ENCODE results near the gene PRDM16. TPM values are rescaled to one million over a fixed set of nuclear protein-coding genes. Genes with fewer than 3 reads are reported as not detected.
"Not testable (repeated sequence)": the region's sequence is repeated elsewhere in the genome, so short reads cannot be mapped to it uniquely, and the experiment has no call there.

Gene PRDM16
- polyA plus RNA-seq, 1 donor from 2014 or later = not detected

GRCh38 chr1:3234281-3234680, 165.3 kb downstream of the PRDM16 start:
- no peak overlapping the region for H3K27ac Mint-ChIP-seq

GRCh38 chr1:3234956-3235355, 166.0 kb downstream of the PRDM16 start:
- Mint-ChIP-seq H3K4me1 (peaks cover 0 to 2% (median 0%) of the 10 kb centered on the region in 3 donors), H3K4me3 (no peak overlapping the region), H3K27ac (no peak overlapping the region), H3K9me3 (no peaks in the 10 kb centered on the region), H3K36me3 (no peaks in the 10 kb centered on the region), H3K27me3 (no peaks in the 10 kb centered on the region)

More at GRCh38 chr1:3234281-3234680, 165.3 kb downstream of the PRDM16 start:
- H3K4me3 Mint-ChIP-seq = no peak overlapping the region
- H3K9me3 Mint-ChIP-seq = no peaks in the 10 kb centered on the region
- peaks cover 2% of the 10 kb centered on the region for H3K27me3 Mint-ChIP-seq
- no peaks in the 10 kb centered on the region for H3K36me3 Mint-ChIP-seq
- H3K4me1 Mint-ChIP-seq = peaks cover 0 to 2% (median 0%) of the 10 kb centered on the region in 3 donors

- H3K9me3 Mint-ChIP-seq = no peaks in the 10 kb centered on the region
- H3K4me1 Mint-ChIP-seq = peaks cover 0 to 2% (median 0%) of the 10 kb centered on the region in 3 donors
- no peaks in the 10 kb centered on the region for H3K36me3 Mint-ChIP-seq
- H3K27me3 Mint-ChIP-seq = no peaks in the 10 kb centered on the region
- no peak overlapping the region for H3K27ac Mint-ChIP-seq
- H3K4me3 Mint-ChIP-seq = no peak overlapping the region
Observed at GRCh38 chr1:3235496-3235895, 166.5 kb downstream of the PRDM16 start.

GRCh38 chr1:3236361-3236760, 167.4 kb downstream of the PRDM16 start:
- Mint-ChIP-seq H3K4me3 (no peak overlapping the region), H3K27me3 (no peaks in the 10 kb centered on the region), H3K9me3 (no peaks in the 10 kb centered on the region), H3K27ac (no peak overlapping the region), H3K4me1 (peaks cover 0 to 2% (median 0%) of the 10 kb centered on the region in 3 donors), H3K36me3 (no peaks in the 10 kb centered on the region)

GRCh38 chr1:3236955-3237354, 168.0 kb downstream of the PRDM16 start:
- no peaks in the 10 kb centered on the region for H3K9me3 Mint-ChIP-seq
- H3K27ac Mint-ChIP-seq = no peak overlapping the region
- H3K4me1 Mint-ChIP-seq = peaks cover 0 to 2% (median 0%) of the 10 kb centered on the region in 3 donors
- no peaks in the 10 kb centered on the region for H3K36me3 Mint-ChIP-seq
- no peak overlapping the region for H3K4me3 Mint-ChIP-seq
- H3K27me3 Mint-ChIP-seq = no peaks in the 10 kb centered on the region

- peaks cover 0 to 2% (median 0%) of the 10 kb centered on the region in 3 donors for H3K4me1 Mint-ChIP-seq
- H3K27me3 Mint-ChIP-seq = no peaks in the 10 kb centered on the region
- no peaks in the 10 kb centered on the region for H3K9me3 Mint-ChIP-seq
- no peak overlapping the region for H3K27ac Mint-ChIP-seq
- no peaks in the 10 kb centered on the region for H3K36me3 Mint-ChIP-seq
- no peak overlapping the region for H3K4me3 Mint-ChIP-seq
Observed at GRCh38 chr1:3237570-3237969, 168.6 kb downstream of the PRDM16 start.

- no peak overlapping the region for H3K27ac Mint-ChIP-seq
- no peaks in the 10 kb centered on the region for H3K36me3 Mint-ChIP-seq
- H3K27me3 Mint-ChIP-seq = no peaks in the 10 kb centered on the region
- no peak overlapping the region for H3K4me3 Mint-ChIP-seq
- peaks cover 0 to 2% (median 0%) of the 10 kb centered on the region in 3 donors for H3K4me1 Mint-ChIP-seq
- H3K9me3 Mint-ChIP-seq = no peaks in the 10 kb centered on the region
Observed at GRCh38 chr1:3237994-3238702, 169.1 kb downstream of the PRDM16 start.

GRCh38 chr1:3238703-3239278, 169.8 kb downstream of the PRDM16 start:
- H3K4me3 Mint-ChIP-seq = no peak overlapping the region
- no peaks in the 10 kb centered on the region for H3K27me3 Mint-ChIP-seq
- H3K36me3 Mint-ChIP-seq = no peaks in the 10 kb centered on the region
- peaks cover 0 to 2% (median 0%) of the 10 kb centered on the region in 3 donors for H3K4me1 Mint-ChIP-seq
- no peak overlapping the region for H3K27ac Mint-ChIP-seq
- H3K9me3 Mint-ChIP-seq = peaks cover 0 to 2% (median 0%) of the 10 kb centered on the region in 3 donors

GRCh38 chr1:3239991-3240390, 171.0 kb downstream of the PRDM16 start:
- H3K4me3 Mint-ChIP-seq, H3K9me3 Mint-ChIP-seq, H3K4me1 Mint-ChIP-seq, H3K36me3 Mint-ChIP-seq, H3K27me3 Mint-ChIP-seq: not testable (repeated sequence)
- peak overlapping the region in 1 of 3 donors; percentile 10 for H3K27ac Mint-ChIP-seq

- Mint-ChIP-seq H3K4me1 (peaks cover 0 to 2% (median 0%) of the 10 kb centered on the region in 3 donors), H3K9me3 (peaks cover 0 to 2% (median 0%) of the 10 kb centered on the region in 3 donors), H3K27ac (peak overlapping the region in 1 of 3 donors; percentile 10), H3K27me3 (no peaks in the 10 kb centered on the region), H3K36me3 (no peaks in the 10 kb centered on the region), H3K4me3 (no peak overlapping the region)
Observed at GRCh38 chr1:3240524-3241235, 171.7 kb downstream of the PRDM16 start.

- H3K4me3 Mint-ChIP-seq = no peak overlapping the region
- no peaks in the 10 kb centered on the region for H3K36me3 Mint-ChIP-seq
- H3K9me3 Mint-ChIP-seq = peaks cover 0 to 2% (median 0%) of the 10 kb centered on the region in 3 donors
- no peak overlapping the region for H3K27ac Mint-ChIP-seq
- H3K27me3 Mint-ChIP-seq = no peaks in the 10 kb centered on the region
- no peaks in the 10 kb centered on the region for H3K4me1 Mint-ChIP-seq
Observed at GRCh38 chr1:3241236-3241550, 172.2 kb downstream of the PRDM16 start.

GRCh38 chr1:3241673-3242407, 172.8 kb downstream of the PRDM16 start:
- peaks cover 0 to 2% (median 0%) of the 10 kb centered on the region in 3 donors for H3K9me3 Mint-ChIP-seq
- H3K4me1 Mint-ChIP-seq = no peaks in the 10 kb centered on the region
- H3K27me3 Mint-ChIP-seq = peaks cover 2% of the 10 kb centered on the region
- no peak overlapping the region for H3K27ac Mint-ChIP-seq
- H3K4me3 Mint-ChIP-seq = no peak overlapping the region
- no peaks in the 10 kb centered on the region for H3K36me3 Mint-ChIP-seq

GRCh38 chr1:3242408-3243260, 173.6 kb downstream of the PRDM16 start:
- Mint-ChIP-seq H3K27ac (no peak overlapping the region), H3K4me1 (peaks cover 0 to 3% (median 0%) of the 10 kb centered on the region in 3 donors), H3K36me3 (no peaks in the 10 kb centered on the region), H3K4me3 (no peak overlapping the region), H3K27me3 (peaks cover 6% of the 10 kb centered on the region), H3K9me3 (peaks cover 0 to 4% (median 0%) of the 10 kb centered on the region in 3 donors)

- no peak overlapping the region for H3K4me3 Mint-ChIP-seq
- no peak overlapping the region for H3K27ac Mint-ChIP-seq
- H3K9me3 Mint-ChIP-seq = peaks cover 0 to 4% (median 0%) of the 10 kb centered on the region in 3 donors
- H3K27me3 Mint-ChIP-seq = peaks cover 8% of the 10 kb centered on the region
- H3K36me3 Mint-ChIP-seq = no peaks in the 10 kb centered on the region
- H3K4me1 Mint-ChIP-seq = peaks cover 0 to 3% (median 0%) of the 10 kb centered on the region in 3 donors
Observed at GRCh38 chr1:3243304-3243703, 174.3 kb downstream of the PRDM16 start.

Measured in IgD-negative memory B cell (primary cell).